Stimulated activated CD4-positive, alpha-beta T cell treated with anti-CD3 and anti-CD28 coated beads, Interleukin-4, amount 100 ng/mL, for 1 hour (primary cell): Measurements from ENCODE around the gene EPHA1.

Experiments
- DNase-seq: peaks from one replicate; pipeline ENCODE4 v3.0.0-alpha.2; 2020

EPHA1 gene

DNA sequence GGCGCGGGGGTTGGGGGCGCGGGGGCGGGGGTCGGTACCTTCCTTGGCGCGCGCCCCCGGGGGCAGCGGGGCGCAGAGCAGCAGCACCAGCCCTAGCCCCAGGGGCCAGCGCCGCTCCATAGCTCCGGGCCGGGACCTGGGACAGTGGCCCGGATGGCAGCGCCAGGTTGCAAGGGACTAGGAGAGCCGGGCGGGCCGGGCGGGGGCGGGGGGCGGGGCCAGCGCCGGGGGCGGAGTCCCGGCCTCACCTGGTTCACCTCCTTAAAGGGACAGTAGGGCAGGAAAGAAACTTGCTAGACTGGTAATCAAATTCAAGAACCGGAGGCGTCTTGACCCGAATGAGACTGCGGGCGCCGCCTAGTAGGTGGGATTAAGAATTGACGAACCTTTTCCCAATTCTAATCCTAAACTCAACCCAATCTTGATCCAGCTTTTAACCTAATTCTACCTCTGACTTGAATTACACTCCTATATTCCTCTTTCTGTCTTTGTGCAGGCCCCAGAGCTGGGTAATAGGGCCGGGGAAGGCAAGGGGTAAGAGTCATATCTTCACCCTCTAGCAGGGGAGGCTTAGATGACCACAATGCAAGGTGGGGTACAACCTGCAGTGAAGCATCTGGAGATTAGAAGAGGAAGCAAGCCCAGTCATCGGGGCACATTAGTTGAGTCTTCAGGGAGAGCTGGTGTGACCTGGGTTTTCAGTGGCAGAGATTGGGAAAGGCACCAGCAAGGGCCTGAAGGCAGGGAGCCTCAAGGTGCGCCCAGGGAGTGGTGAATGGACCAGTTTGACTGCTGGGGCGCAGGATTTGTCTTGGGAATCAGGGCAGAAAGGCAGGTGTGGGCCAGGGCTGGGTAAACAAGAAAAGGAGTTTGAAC, at the start of gene EPHA1:
Gene EPHA1, minus strand, starts transcription at position 171 of the 876 bp plus-strand sequence. Its CDS starts 51 bp downstream, at position 120.
- peak; percentile 45 for DNase-seq

DNA sequence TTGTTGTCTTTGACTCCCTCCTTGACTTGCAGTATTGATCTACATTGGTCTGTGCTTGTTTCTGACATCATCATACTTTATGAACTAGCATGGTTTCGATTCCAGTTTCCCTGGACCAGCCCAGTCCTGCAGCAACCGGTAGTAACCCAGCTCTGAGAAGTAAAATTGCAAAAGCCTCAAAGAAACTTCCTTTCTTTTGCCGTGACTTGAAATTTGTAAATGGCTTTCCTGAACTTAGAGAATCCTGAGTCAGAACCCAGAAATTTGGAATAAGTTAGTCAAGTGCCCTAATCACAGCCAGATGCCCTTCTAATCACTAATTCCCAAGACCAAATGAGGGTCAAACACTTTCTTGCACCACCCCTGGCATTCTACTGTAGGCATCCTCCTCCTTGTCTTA, 49.6 kb upstream of the EPHA1 start:
- no peak for DNase-seq

DNA sequence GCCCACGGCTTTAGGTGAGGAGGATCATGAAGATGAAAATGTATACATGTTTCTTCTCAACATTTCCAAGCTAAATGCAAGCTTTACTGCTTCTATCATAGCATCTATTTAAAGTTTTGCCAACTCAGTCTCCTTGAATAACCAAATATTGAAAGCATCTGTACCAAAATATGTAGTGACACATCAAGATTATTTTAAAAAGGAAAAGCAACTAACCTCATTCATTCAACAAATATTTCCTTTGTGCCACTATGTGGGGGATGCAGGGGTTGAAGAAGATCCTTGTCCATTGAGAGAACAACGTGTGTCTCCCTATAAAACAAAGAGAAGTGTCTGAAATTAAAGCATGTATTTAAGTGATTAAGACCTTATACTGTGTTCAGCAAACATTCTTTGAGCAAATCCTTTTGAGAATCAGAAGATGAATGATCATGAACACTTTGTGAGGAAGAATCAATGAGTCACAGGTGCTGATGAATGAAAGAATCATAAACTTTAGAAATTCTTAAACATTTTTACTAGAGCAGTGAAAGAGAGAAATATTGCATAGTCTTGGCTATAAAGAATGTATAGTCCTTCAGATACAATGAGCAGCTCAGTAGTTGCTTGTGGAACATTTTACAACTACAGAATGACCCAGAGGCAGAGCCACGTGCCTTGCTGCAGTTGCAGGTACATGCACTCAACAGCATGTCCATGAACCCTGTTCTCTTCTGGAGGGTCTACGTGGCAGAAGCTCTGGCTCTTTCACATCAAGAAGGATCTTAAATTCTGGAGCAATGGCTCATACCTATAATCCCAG, 48.5 kb upstream of the EPHA1 start:
- DNase-seq, result no peak

DNA sequence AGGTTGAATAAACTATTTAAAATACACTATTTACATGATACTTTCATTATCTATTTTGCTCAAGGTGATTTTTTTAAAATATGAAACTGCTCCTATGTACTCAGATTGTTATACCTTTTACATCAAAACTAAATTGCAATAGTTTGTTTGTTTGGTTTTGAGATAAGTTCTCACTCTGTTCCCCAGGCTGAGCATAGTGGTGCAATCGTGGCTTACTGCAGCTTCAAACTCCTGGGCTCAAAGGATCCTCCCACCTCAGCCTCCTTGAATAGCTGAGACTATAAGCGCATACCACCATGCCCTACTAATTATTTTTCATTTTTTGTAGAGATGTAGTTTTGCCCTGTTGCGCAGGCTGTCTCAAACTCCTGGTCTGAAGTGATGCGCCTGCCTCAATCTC, 47.3 kb upstream of the EPHA1 start:
- DNase-seq, result no peak

DNA sequence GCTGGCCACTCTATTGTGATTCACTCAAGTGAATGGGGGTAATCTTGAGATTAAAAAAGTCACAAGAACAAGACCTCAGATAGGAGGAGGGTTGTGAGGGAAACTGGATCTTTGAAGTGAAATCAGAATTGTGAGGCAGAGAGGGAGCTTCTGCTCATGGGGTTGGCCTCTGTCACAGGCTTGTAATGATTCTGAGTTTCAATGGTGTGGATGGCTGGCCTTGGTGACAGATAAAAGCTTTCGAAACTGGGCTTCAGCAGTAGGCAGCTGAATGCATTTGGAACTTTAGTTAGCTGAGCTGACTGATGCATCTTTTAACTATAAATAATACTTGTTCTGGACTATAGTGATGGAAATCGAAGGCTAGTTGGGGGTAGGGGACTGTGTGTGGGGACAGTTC, 46.8 kb upstream of the EPHA1 start:
- DNase-seq, result no peak

DNA sequence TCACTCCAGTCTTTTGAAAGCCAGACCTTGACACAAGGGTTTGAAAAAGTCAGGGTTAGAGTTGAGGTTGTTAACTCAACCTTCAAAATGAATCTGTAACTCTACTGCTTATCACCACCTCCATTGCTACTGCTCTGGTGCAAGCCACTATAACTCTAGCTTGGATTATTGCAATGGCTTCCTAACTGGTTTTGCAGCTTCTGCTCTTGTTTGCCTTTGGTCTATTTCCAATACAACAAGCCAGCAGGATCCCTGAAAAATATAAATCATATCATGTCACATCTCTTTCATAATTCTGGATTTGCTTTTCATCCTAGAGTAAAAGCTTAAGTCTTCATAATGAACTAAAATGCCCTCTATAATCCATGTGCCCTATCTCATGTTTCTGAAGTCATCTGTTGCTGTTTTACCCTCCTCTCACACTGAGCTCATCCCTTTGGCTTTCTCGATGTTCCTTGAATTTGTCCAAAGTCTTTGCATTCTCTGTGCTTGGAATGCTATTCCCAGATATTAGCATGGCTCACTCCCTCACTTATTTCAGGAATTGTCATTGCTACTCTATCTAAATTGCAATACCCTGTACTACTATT, 45.5 kb upstream of the EPHA1 start:
- DNase-seq, result no peak

DNA sequence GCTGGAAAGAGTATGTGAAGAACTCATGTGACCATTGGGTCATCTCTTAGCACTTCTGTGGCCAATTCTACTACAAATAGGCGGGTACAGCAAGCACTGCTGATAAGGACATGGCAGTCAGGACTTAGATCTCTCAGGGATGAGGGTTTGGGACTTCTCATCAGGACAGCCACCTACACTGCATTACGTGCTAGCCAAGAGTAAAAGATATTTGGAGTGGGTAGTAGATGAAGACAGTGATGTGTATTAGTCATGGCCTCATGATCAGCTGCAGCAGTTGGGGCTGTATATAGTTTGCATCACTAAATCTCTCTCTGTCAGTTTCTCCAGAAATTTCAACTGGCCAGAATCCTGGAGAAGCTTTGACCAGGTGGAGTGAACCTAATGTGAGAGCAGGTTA, 43.8 kb upstream of the EPHA1 start:
- DNase-seq, result no peak

- no peak for DNase-seq
Observed at GRCh38 chr7:143451746-143452145, 43.1 kb upstream of the EPHA1 start.

- DNase-seq, result no peak
Observed at GRCh38 chr7:143451122-143451521, 42.5 kb upstream of the EPHA1 start.

GRCh38 chr7:143449793-143450192, 41.1 kb upstream of the EPHA1 start:
- DNase-seq, result no peak

DNA sequence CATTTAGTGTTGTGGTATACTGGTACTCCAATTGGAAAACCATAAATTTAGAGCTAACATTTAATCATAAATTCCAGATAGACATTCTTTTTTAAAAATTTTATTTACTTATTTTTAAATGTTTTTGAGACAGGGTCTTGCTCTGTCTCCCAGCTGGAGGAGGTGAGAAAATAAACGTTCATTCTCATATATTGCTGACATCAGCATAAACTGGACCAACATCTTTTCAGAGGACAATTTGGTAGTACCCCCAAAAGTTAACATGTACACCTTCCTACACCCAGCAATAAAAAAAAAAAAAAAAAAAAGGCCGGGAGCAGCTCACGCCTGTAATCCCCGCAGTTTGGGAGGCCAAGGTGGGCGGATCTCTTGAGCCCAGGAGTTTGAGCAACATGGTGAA, 39.8 kb upstream of the EPHA1 start:
- no peak for DNase-seq

DNA sequence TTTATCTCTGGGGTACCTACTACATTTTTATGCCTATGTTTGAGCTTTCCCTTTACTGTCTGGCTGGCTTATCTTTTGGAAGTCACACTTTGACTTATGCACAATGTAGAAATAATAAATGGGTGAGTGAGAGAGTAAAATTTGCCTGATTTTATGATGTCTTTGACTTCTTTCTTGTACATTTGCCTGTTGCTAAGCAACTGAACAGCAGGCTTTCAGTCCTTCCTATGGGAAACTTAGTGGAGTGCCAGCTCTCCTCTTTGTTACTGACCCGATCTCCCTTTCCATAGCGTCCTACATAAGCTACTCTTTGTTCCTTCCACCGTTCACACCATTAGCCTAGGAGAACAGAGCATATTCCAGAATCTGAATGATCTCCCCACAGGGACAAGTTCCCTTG, 38.8 kb upstream of the EPHA1 start:
- DNase-seq, result no peak

- no peak for DNase-seq
Observed at GRCh38 chr7:143444785-143445184, 36.1 kb upstream of the EPHA1 start.

GRCh38 chr7:143444063-143444782, 35.6 kb upstream of the EPHA1 start:
- DNase-seq, result no peak

DNA sequence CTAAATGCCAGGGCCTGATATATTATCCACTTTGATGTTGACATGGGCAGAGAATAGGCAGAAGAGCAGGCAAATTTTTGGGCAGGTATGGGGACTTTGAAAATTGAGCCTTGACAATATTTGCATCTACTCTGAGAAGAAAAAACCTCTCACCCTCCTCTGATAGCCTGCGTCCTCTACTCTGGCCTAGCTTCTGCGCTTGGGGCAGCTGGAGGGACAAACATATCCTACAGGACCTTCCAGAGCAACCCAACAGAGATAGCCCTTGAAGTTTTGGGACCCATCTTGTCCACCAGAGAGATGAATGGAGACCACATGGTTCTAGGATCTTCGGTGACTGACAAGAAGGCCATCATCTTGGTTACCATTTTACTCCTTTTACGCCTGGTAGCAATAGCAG, 34.5 kb upstream of the EPHA1 start, which contains the start of gene TAS2R60:
Gene TAS2R60, plus strand, starts transcription at position 301 of the 400 bp plus-strand sequence. Its CDS starts 0 bp downstream, at position 301.
- no peak for DNase-seq

GRCh38 chr7:143439866-143440265, 31.2 kb upstream of the EPHA1 start:
- DNase-seq, result no peak

DNA sequence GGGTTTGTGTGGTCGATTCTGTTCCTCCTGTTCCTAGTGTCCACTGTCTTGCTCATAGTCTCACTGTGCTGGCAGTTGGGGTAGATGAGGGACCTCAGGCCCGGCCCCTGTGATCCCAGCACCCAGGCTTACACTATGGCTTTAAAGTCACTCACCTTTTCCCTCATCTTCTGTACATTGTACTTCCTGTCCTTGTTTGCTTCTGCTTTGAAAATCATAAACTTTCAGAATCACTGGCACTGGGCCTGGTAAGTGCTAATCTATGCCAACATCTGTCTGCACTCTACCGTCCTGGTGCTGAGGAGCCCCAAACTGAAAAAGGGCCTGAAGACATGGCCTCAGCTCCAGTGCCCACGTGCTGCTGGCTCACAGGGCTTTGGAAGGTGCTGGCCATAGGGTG, 28.9 kb upstream of the EPHA1 start:
- no peak for DNase-seq

GRCh38 chr7:143436325-143436946, 27.8 kb upstream of the EPHA1 start:
- no peak for DNase-seq

DNA sequence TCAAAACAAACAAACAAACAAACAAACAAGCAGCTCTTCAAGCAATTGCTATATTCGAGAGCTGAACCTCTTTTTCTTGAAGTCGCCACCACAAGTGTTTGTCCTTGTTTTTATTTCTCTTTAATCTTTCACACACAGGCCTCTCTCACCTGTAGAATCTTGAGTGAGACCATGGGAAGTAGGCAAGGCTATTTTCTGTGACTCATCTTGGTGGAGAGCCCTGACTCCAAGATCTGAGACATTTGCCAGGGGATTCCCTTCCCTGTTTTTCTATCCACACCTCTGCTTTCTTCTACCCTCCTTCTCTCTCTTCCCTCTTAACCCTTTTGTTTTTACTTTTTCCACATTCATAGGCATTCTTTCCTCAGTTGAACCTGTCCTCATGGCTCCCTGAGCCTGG, 26.6 kb upstream of the EPHA1 start:
- no peak for DNase-seq

DNA sequence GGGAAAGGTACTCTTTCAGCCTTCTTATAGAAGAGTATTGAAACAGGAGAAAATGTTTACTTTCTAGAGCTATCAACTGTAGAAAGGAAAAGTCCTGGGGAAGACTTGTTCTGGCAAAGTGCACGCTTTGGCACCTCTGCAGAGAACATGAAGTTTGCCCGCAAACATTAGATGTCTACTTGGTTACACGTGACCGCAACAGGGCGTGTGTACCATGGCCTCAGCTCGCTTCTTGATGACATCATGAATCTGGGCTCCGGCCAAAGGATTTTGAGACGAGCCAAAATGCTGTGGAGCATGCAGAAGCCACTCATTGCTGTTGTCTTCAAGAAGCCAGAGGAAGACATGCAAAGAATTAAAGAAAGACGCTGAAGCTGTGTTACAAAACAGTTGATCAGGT, 26.0 kb upstream of the EPHA1 start:
- DNase-seq, result no peak

- DNase-seq, result no peak
Observed at GRCh38 chr7:143433759-143434158, 25.1 kb upstream of the EPHA1 start.

DNA sequence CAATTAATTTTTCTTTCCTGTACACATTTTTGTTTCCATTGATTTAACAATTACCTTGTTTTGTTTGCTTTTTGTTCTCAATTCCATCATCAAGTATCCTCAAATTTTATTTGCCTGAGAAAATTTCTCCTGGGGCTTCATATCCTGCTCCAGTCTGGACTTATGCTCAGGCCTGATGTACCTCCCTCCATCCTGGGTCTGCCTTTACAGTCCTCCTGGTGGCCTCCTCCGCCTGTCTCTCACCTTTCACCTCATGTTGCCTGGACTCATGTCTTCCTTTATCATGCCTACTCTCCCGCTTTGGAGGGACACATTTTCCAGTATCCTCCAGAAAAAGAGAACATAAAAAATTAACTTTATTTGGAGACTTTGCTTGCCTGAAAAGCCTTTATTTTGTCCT, 22.5 kb upstream of the EPHA1 start:
- DNase-seq, result no peak
